Neural progenitor cell (in vitro differentiated cells): ENCODE results near the gene RASGRF1. TPM values are rescaled to one million over a fixed set of nuclear protein-coding genes. Genes with fewer than 3 reads are reported as not detected.

Source experiments
- DNase-seq: peaks from one replicate; pipeline ENCODE4 v3.0.0-alpha.2; 2016; ENCODE audit warnings: low spot score
- H2AFZ ChIP-seq: fragments of 200-600 bp; sonication (generic); replicated peaks from 2 replicates; pipeline ENCODE4 v1.6.1; 2016; ENCODE audit warnings: antibody characterized with exemption
- H3F3A ChIP-seq: fragments of 200-600 bp; sonication (generic); 2 replicates; pipeline ENCODE4 v1.6.1; 2016; ENCODE audit warnings: antibody characterized with exemption, low read depth
- H3K27ac ChIP-seq: fragments of 200-600 bp; sonication (generic); 2 replicates; pipeline ENCODE4 v1.5.1; 2016; ENCODE audit warnings: mild to moderate bottlenecking
- H3K27me3 ChIP-seq: fragments of 200-600 bp; sonication (generic); 2 replicates; pipeline ENCODE4 v1.6.1; 2016; ENCODE audit warnings: mild to moderate bottlenecking, moderate library complexity
- H3K36me3 ChIP-seq: fragments of 200-600 bp; sonication (generic); 2 replicates; pipeline ENCODE4 v1.5.1; 2016
- H3K4me1 ChIP-seq: fragments of 200-600 bp; sonication (generic); 2 replicates; pipeline ENCODE4 v1.6.1; 2016; ENCODE audit warnings: mixed run types
- H3K4me2 ChIP-seq: fragments of 200-600 bp; sonication (generic); 2 replicates; pipeline ENCODE4 v1.6.1; 2016
- H3K4me3 ChIP-seq: fragments of 200-600 bp; sonication (generic); 2 replicates; pipeline ENCODE4 v1.5.1; 2016
- H3K79me2 ChIP-seq: fragments of 200-600 bp; sonication (generic); 2 replicates; pipeline ENCODE4 v1.6.1; 2016; ENCODE audit warnings: low read depth
- H3K9ac ChIP-seq: fragments of 200-600 bp; sonication (generic); 2 replicates; pipeline ENCODE4 v1.6.1; 2016
- H3K9me3 ChIP-seq: fragments of 200-600 bp; sonication (generic); 2 replicates; pipeline ENCODE4 v1.5.1; 2016; ENCODE audit warnings: low read depth
- H4K20me1 ChIP-seq: fragments of 200-600 bp; sonication (generic); 2 replicates; pipeline ENCODE4 v1.6.1; 2016; ENCODE audit warnings: low read depth
- H3K27ac Mint-ChIP-seq: 3 replicates; pipeline ENCODE4 v1.8.0; 2021; ENCODE audit warnings: mixed read lengths
- H3K27me3 Mint-ChIP-seq: 2 replicates; pipeline ENCODE4 v1.8.0; 2022; ENCODE audit warnings: low read depth, mild to moderate bottlenecking, inconsistent platforms, moderate library complexity, mixed read lengths; ENCODE audit not compliant: insufficient read depth
- H3K36me3 Mint-ChIP-seq: 3 replicates; pipeline ENCODE4 v1.8.0; 2021; ENCODE audit warnings: mixed read lengths
- H3K4me1 Mint-ChIP-seq: 3 replicates; pipeline ENCODE4 v1.8.0; 2021; ENCODE audit warnings: mixed read lengths
- H3K4me3 Mint-ChIP-seq: 3 replicates; pipeline ENCODE4 v1.8.0; 2021; ENCODE audit warnings: mild to moderate bottlenecking, moderate library complexity, mixed read lengths
- H3K9me3 Mint-ChIP-seq: 3 replicates; pipeline ENCODE4 v1.8.0; 2020; ENCODE audit warnings: mixed read lengths
- CTCF ChIP-seq: fragments of 200-600 bp; sonication (generic); IDR thresholded peaks from 2 replicates; pipeline ENCODE4 v1.5.1; 2017; ENCODE audit warnings: antibody characterized with exemption, mild to moderate bottlenecking
- EZH2 ChIP-seq: fragments of 200-600 bp; sonication (generic); IDR thresholded peaks from 2 replicates; pipeline ENCODE4 v1.6.1; 2017; ENCODE audit warnings: antibody characterized with exemption, mild to moderate bottlenecking, moderate library complexity
- EZH2phosphoT487 ChIP-seq: fragments of 200-600 bp; sonication (generic); IDR thresholded peaks from 2 replicates; pipeline ENCODE4 v1.6.1; 2017; ENCODE audit warnings: antibody characterized with exemption
- total RNA-seq: library from RNA; depleted of rRNA; stranded (reverse); fragments of >200 nt; gene quantifications from 2 replicates; pipeline ENCODE4 v1.2.3, GENCODE V29; 2015; ENCODE audit warnings: low replicate concordance

RASGRF1 gene
- total RNA-seq, 1 donor from 2014 or later: 0.22 TPM

GRCh38 chr15:79058260-79058850 lies 32.2 kb downstream of the RASGRF1 start:
- Histone ChIP-seq H3K4me1 (peaks cover 9% of the 10 kb centered on the region), H2AFZ (no peak overlapping the region), H3K79me2 (no peaks in the 10 kb centered on the region), H3K9ac (no peak overlapping the region), H3F3A (no peaks in the 10 kb centered on the region), H3K4me2 (no peak overlapping the region), H3K4me3 (no peak overlapping the region), H4K20me1 (no peaks in the 10 kb centered on the region), H3K9me3 (no peaks in the 10 kb centered on the region), H3K27me3 (peaks cover 30% of the 10 kb centered on the region), H3K36me3 (no peaks in the 10 kb centered on the region), H3K27ac (no peak overlapping the region)
- Mint-ChIP-seq H3K27ac (no peak overlapping the region), H3K4me1 (no peaks in the 10 kb centered on the region), H3K27me3 (peaks cover 15% of the 10 kb centered on the region), H3K36me3 (no peaks in the 10 kb centered on the region), H3K9me3 (no peaks in the 10 kb centered on the region), H3K4me3 (no peak overlapping the region)
- DNase-seq: no peak
- TF ChIP-seq CTCF (no peak), EZH2 (no peak), EZH2phosphoT487 (no peak)

DNA sequence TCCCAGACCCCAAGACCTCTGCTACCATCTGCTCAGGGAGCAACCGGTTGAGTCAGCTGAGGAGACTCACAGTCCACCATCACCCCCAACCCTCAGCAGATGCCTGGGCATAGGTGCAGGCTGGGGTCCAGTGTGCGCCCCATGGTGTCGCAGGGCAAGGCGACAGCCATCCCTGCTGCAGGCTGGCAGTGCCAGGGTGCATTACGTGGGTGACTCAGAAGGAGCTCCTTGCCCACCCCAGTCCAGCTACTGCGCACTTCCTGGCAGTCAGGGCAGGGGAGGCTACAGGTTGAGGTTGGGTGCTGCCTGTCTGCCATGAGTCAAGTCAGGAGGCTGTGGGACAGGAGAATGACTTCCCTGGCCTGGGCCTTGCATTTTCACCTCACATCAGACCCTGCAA lies 33.5 kb downstream of the RASGRF1 start:
- H3K27me3 Mint-ChIP-seq: peaks cover 19% of the 10 kb centered on the region
- Histone ChIP-seq H3F3A (no peaks in the 10 kb centered on the region), H3K4me3 (no peak overlapping the region), H3K27ac (no peak overlapping the region), H3K27me3 (peaks cover 30% of the 10 kb centered on the region), H4K20me1 (no peaks in the 10 kb centered on the region), H3K9ac (no peak overlapping the region), H3K36me3 (no peaks in the 10 kb centered on the region), H3K9me3 (no peaks in the 10 kb centered on the region), H3K4me2 (no peak overlapping the region), H3K79me2 (no peaks in the 10 kb centered on the region), H3K4me1 (peaks cover 9% of the 10 kb centered on the region), H2AFZ (no peak overlapping the region)
- TF ChIP-seq EZH2 (no peak), EZH2phosphoT487 (no peak), CTCF (no peak)
- no peaks in the 10 kb centered on the region for H3K9me3 Mint-ChIP-seq
- no peak for DNase-seq
- H3K4me1 Mint-ChIP-seq: no peaks in the 10 kb centered on the region
- H3K4me3 Mint-ChIP-seq: no peak overlapping the region
- no peaks in the 10 kb centered on the region for H3K36me3 Mint-ChIP-seq
- no peak overlapping the region for H3K27ac Mint-ChIP-seq

- no peak overlapping the region for H2AFZ ChIP-seq
- peaks cover 21% of the 10 kb centered on the region for H3K27me3 ChIP-seq
- Mint-ChIP-seq H3K36me3 (no peaks in the 10 kb centered on the region), H3K27ac (no peak overlapping the region), H3K27me3 (peaks cover 19% of the 10 kb centered on the region), H3K9me3 (no peaks in the 10 kb centered on the region), H3K4me3 (no peak overlapping the region), H3K4me1 (peaks cover 12% of the 10 kb centered on the region)
- H3K4me2 ChIP-seq: no peak overlapping the region
- H3K9ac ChIP-seq: no peak overlapping the region
- no peaks in the 10 kb centered on the region for H3F3A ChIP-seq
- H3K36me3 ChIP-seq: no peaks in the 10 kb centered on the region
- no peaks in the 10 kb centered on the region for H3K9me3 ChIP-seq
- H3K79me2 ChIP-seq: no peaks in the 10 kb centered on the region
- H4K20me1 ChIP-seq: no peaks in the 10 kb centered on the region
- no peak for DNase-seq
- peaks cover 14% of the 10 kb centered on the region for H3K4me1 ChIP-seq
- TF ChIP-seq EZH2phosphoT487 (no peak), CTCF (no peak), EZH2 (no peak)
- H3K4me3 ChIP-seq: no peak overlapping the region
- no peak overlapping the region for H3K27ac ChIP-seq
Observed at GRCh38 chr15:79054350-79054749, 36.2 kb downstream of the RASGRF1 start.
